ENCODE measurements around the gene MOB2. TPM values are rescaled to one million over a fixed set of nuclear protein-coding genes. Genes with fewer than 3 reads are reported as not detected.

The MOB2 gene
- total RNA-seq, 2 donors from 2014 or later: 31.4 to 87.7 TPM

GRCh38 chr11:1509626-1510255 is 23.2 kb upstream of the MOB2 start:
- ATAC-seq (ENCODE audit: insufficient number of reproducible peaks, low FRiP score, low read depth) (no peak), DNase-seq (ENCODE audit: low spot score) (no peak)
- TF ChIP-seq CTCF (IDR thresholded peaks at IDR 0.05): no peak
- peaks cover 38 to 67% of the 10 kb centered on the region in 2 donors for H3K4me1 ChIP-seq (ENCODE audit: control insufficient read depth in 1 of 2, low read depth in 2 of 2)
- no peaks in the 10 kb centered on the region for H3K9me3 ChIP-seq
- H3K27me3 ChIP-seq (replicated peaks; ENCODE audit: insufficient read depth): no peaks in the 10 kb centered on the region
- H3K4me3 ChIP-seq: no peak overlapping the region
- H3K27ac ChIP-seq: peak overlapping the region in 1 of 2 donors; percentile 59
- H3K36me3 ChIP-seq: no peaks in the 10 kb centered on the region

- H3K27ac ChIP-seq: peak overlapping the region in 1 of 2 donors; percentile 59
- no peak for TF ChIP-seq CTCF (IDR thresholded peaks at IDR 0.05)
- H3K4me1 ChIP-seq (ENCODE audit: control insufficient read depth in 1 of 2, low read depth in 2 of 2): peaks cover 35 to 67% of the 10 kb centered on the region in 2 donors
- H3K9me3 ChIP-seq: no peaks in the 10 kb centered on the region
- no peaks in the 10 kb centered on the region for H3K27me3 ChIP-seq (replicated peaks; ENCODE audit: insufficient read depth)
- ATAC-seq (ENCODE audit: insufficient number of reproducible peaks, low FRiP score, low read depth) (no peak), DNase-seq (ENCODE audit: low spot score) (no peak)
- H3K4me3 ChIP-seq: no peak overlapping the region
- no peaks in the 10 kb centered on the region for H3K36me3 ChIP-seq
Measured at GRCh38 chr11:1508986-1509385, 22.4 kb upstream of the MOB2 start.

GRCh38 chr11:1508491-1508891 is 21.9 kb upstream of the MOB2 start:
- H3K9me3 ChIP-seq: no peaks in the 10 kb centered on the region
- no peaks in the 10 kb centered on the region for H3K27me3 ChIP-seq (replicated peaks; ENCODE audit: insufficient read depth)
- no peak overlapping the region for H3K4me3 ChIP-seq
- peaks cover 40 to 68% of the 10 kb centered on the region in 2 donors for H3K4me1 ChIP-seq (ENCODE audit: control insufficient read depth in 1 of 2, low read depth in 2 of 2)
- no peak for ATAC-seq (ENCODE audit: insufficient number of reproducible peaks, low FRiP score, low read depth)
- no peaks in the 10 kb centered on the region for H3K36me3 ChIP-seq
- peak overlapping the region in 1 of 2 donors; percentile 59 for H3K27ac ChIP-seq
- DNase-seq (ENCODE audit: low spot score): no peak
- TF ChIP-seq CTCF (IDR thresholded peaks at IDR 0.05): no peak

GRCh38 chr11:1507381-1508140 is 21.0 kb upstream of the MOB2 start:
- peaks cover 49 to 73% of the 10 kb centered on the region in 2 donors for H3K4me1 ChIP-seq (ENCODE audit: control insufficient read depth in 1 of 2, low read depth in 2 of 2)
- H3K27me3 ChIP-seq (replicated peaks; ENCODE audit: insufficient read depth): no peaks in the 10 kb centered on the region
- ATAC-seq (ENCODE audit: insufficient number of reproducible peaks, low FRiP score, low read depth): peak; percentile 34
- no peaks in the 10 kb centered on the region for H3K36me3 ChIP-seq
- H3K27ac ChIP-seq: peak overlapping the region in 1 of 2 donors; percentile 59
- H3K9me3 ChIP-seq: no peaks in the 10 kb centered on the region
- H3K4me3 ChIP-seq: peak overlapping the region; percentile 51
- DNase-seq (ENCODE audit: low spot score): no peak
- no peak for TF ChIP-seq CTCF (IDR thresholded peaks at IDR 0.05)

- Histone ChIP-seq H3K36me3 (no peaks in the 10 kb centered on the region), H3K27ac (peak overlapping the region; percentile 13 to 59), H3K4me3 (no peak overlapping the region), H3K4me1 (ENCODE audit: control insufficient read depth in 1 of 2, low read depth in 2 of 2) (peaks cover 52 to 79% of the 10 kb centered on the region in 2 donors), H3K27me3 (replicated peaks; ENCODE audit: insufficient read depth) (no peaks in the 10 kb centered on the region), H3K9me3 (no peaks in the 10 kb centered on the region)
- DNase-seq (ENCODE audit: low spot score) (no peak), ATAC-seq (ENCODE audit: insufficient number of reproducible peaks, low FRiP score, low read depth) (no peak)
- no peak for TF ChIP-seq CTCF (IDR thresholded peaks at IDR 0.05)
Measured at GRCh38 chr11:1506981-1507380, 20.4 kb upstream of the MOB2 start.

Data from thoracic aorta (tissue), 2 donors.